H1 (cell line): ENCODE data around the gene NEK10.

Experiments used
- CHD2 ChIP-seq: IDR thresholded peaks from 2 replicates; pipeline ENCODE4 v1.6.1; 2012; ENCODE audit warnings: low read length, improper control_type of control experiment
- MAX ChIP-seq: IDR thresholded peaks from 2 replicates; pipeline ENCODE4 v1.6.1; 2012; ENCODE audit warnings: inconsistent platforms
- RAD21 ChIP-seq, 2 experiments: IDR thresholded peaks in 1 of 2; conservative IDR thresholded peaks in 1 of 2; 2 replicates each; pipeline ENCODE4 v1.6.1; 2011; ENCODE audit warnings: low read depth in 2 of 2, low read length in 2 of 2, improper control_type of control experiment in 1 of 2, inconsistent platforms in 1 of 2, mild to moderate bottlenecking in 1 of 2, moderate library complexity in 1 of 2
- SP2 ChIP-seq: IDR thresholded peaks from 2 replicates; pipeline ENCODE4 v1.6.1; 2012; ENCODE audit warnings: mild to moderate bottlenecking, low read length, inconsistent platforms
- TF ChIP-seq, protein P1 (sequence below), 3 experiments: IDR thresholded peaks; 1 replicate in 2 of 3; 2 replicates in 1 of 3; pipeline versions ENCODE4 v1.5.1 to v1.6.1; 2011; ENCODE audit warnings: low read length in 3 of 3, mild to moderate bottlenecking in 3 of 3, inconsistent platforms in 2 of 3, low read depth in 1 of 3, moderate library complexity in 1 of 3; ENCODE audit not compliant: insufficient read depth in 1 of 3; ENCODE audit errors: control extremely low read depth in 1 of 3

GRCh38 chr3:27073912-27074311, 295.3 kb downstream of the NEK10 start:
- TF ChIP-seq RAD21 (IDR thresholded peaks at IDR 0.05 in 1 of 2, conservative IDR thresholded peaks at IDR 0.05 in 1 of 2; ENCODE audit: low read depth in 2 of 2, low read length in 2 of 2) (no peak), SP2 (no peak), MAX (no peak), CHD2 (no peak)
- TF ChIP-seq, protein P1, sequence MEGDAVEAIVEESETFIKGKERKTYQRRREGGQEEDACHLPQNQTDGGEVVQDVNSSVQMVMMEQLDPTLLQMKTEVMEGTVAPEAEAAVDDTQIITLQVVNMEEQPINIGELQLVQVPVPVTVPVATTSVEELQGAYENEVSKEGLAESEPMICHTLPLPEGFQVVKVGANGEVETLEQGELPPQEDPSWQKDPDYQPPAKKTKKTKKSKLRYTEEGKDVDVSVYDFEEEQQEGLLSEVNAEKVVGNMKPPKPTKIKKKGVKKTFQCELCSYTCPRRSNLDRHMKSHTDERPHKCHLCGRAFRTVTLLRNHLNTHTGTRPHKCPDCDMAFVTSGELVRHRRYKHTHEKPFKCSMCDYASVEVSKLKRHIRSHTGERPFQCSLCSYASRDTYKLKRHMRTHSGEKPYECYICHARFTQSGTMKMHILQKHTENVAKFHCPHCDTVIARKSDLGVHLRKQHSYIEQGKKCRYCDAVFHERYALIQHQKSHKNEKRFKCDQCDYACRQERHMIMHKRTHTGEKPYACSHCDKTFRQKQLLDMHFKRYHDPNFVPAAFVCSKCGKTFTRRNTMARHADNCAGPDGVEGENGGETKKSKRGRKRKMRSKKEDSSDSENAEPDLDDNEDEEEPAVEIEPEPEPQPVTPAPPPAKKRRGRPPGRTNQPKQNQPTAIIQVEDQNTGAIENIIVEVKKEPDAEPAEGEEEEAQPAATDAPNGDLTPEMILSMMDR (IDR thresholded peaks at IDR 0.05; ENCODE audit: control extremely low read depth in 1 of 3, insufficient read depth in 1 of 3, low read depth in 1 of 3, low read length in 3 of 3), result no peak
